ENCODE data around the gene ADCY9.

- TF ChIP-seq, protein P1, sequence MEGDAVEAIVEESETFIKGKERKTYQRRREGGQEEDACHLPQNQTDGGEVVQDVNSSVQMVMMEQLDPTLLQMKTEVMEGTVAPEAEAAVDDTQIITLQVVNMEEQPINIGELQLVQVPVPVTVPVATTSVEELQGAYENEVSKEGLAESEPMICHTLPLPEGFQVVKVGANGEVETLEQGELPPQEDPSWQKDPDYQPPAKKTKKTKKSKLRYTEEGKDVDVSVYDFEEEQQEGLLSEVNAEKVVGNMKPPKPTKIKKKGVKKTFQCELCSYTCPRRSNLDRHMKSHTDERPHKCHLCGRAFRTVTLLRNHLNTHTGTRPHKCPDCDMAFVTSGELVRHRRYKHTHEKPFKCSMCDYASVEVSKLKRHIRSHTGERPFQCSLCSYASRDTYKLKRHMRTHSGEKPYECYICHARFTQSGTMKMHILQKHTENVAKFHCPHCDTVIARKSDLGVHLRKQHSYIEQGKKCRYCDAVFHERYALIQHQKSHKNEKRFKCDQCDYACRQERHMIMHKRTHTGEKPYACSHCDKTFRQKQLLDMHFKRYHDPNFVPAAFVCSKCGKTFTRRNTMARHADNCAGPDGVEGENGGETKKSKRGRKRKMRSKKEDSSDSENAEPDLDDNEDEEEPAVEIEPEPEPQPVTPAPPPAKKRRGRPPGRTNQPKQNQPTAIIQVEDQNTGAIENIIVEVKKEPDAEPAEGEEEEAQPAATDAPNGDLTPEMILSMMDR (IDR thresholded peaks at IDR 0.05) = no peak
- no peak for TF ChIP-seq EZH2 (IDR thresholded peaks at IDR 0.05; ENCODE audit: borderline replicate concordance, insufficient read depth, low read depth, low read length, poor library complexity, severe bottlenecking)
Measured at GRCh38 chr16:4081521-4082021, 34.7 kb downstream of the ADCY9 start.

All from B cell (primary cell).